ENCODE results near the gene CCDC74A. TPM values are rescaled to one million over a fixed set of nuclear protein-coding genes. Genes with fewer than 3 reads are reported as not detected.
A peak's percentile ranks its signal among the peaks of the same experiment; 100 is the strongest.

Gene CCDC74A
- total and polyA plus RNA-seq, 9 of the 15 experiments (the other 6 are each of a cell fraction or from before 2014, with no cell fraction given), result 1.1 to 38.1 (median 9.6) TPM

DNA sequence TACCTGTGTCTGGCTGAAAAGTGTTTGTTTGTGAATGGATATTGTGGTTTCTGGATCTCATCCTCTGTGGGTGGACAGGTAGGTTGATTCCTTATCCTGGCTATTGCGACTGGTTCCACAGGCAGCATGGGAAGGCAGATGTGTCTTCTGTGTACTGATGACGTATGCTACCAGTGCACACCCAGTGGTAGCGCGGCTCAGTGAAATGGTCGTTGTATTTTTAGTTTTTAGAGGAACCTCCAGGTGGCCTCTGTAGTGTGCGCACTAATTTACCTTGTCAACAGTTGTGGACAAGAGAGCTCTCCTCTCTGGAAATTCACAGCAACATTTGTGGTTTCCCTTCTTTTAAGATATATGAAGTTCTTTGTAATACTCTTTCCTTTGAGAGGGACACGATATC is 52.5 kb downstream of the CCDC74A start:
- ChIA-PET POLR2A (no interaction called here), CTCF (ENCODE audit: low intra/inter-chr PET ratio) (no interaction called here)
- ATAC-seq (peak; percentile 87), FAIRE-seq (no peak), DNase-seq (ENCODE audit: extremely low read depth in 1 of 4, low spot score in 3 of 4) (peak in 3 of 4 experiments; percentile 9 to 32 (median 10))
- Histone ChIP-seq H3K27me3 (ENCODE audit: control insufficient read depth in 2 of 2, insufficient read depth in 2 of 2, low read length in 2 of 2) (peaks cover 0 to 7% of the 10 kb centered on the region in 2 experiments; a peak in 3 of 5 replicates), H3K9me1 (ENCODE audit: control insufficient read depth, insufficient read depth, low read length) (no peaks in the 10 kb centered on the region), H3K9ac (ENCODE audit: insufficient read depth in 1 of 2, low read depth in 2 of 2, low read length in 2 of 2) (no peak overlapping the region), H3K27ac (ENCODE audit: extremely low read depth, low read depth, low read length) (no peak overlapping the region), H3K9me3 (replicated peaks; ENCODE audit: control insufficient read depth, insufficient read depth, low read depth, low read length) (no peaks in the 10 kb centered on the region), H3K36me3 (ENCODE audit: control insufficient read depth, insufficient read depth, low read length) (no peaks in the 10 kb centered on the region), H3K4me2 (ENCODE audit: insufficient read depth, low read length) (no peak overlapping the region), H3K79me2 (ENCODE audit: control insufficient read depth, insufficient read depth, low read length) (no peaks in the 10 kb centered on the region), H3K4me1 (replicated peaks in 1 of 2; ENCODE audit: control insufficient read depth in 2 of 2, insufficient read depth in 2 of 2, low read length in 2 of 2) (no peaks in the 10 kb centered on the region), H2AFZ (ENCODE audit: low read depth, low read length) (peak overlapping the region; percentile 44; the same call in 1 of the 2 replicates), H4K20me1 (replicated peaks; ENCODE audit: control insufficient read depth, insufficient read depth, low read length) (no peaks in the 10 kb centered on the region), H3K4me3 (no peak overlapping the region)
- intact Hi-C loops (cut with micrococcal nuclease) (no loop called here), in situ Hi-C loops (cut with MboI) (no loop called here)
- TF ChIP-seq FOXK1 (CRISPR knock-in tag; IDR thresholded peaks at IDR 0.05; ENCODE audit: borderline replicate concordance) (no peak), DDX20 (tag; IDR thresholded peaks at IDR 0.05; ENCODE audit: low read depth) (no peak), NFATC3 (IDR thresholded peaks at IDR 0.05) (no peak), KDM2B (CRISPR knock-in tag; IDR thresholded peaks at IDR 0.05) (no peak), DIDO1 (tag; IDR thresholded peaks at IDR 0.05; ENCODE audit: low read depth) (no peak), CREM (IDR thresholded peaks at IDR 0.05; ENCODE audit: low read depth) (peak; percentile 72)
- TF ChIP-seq, protein P1, sequence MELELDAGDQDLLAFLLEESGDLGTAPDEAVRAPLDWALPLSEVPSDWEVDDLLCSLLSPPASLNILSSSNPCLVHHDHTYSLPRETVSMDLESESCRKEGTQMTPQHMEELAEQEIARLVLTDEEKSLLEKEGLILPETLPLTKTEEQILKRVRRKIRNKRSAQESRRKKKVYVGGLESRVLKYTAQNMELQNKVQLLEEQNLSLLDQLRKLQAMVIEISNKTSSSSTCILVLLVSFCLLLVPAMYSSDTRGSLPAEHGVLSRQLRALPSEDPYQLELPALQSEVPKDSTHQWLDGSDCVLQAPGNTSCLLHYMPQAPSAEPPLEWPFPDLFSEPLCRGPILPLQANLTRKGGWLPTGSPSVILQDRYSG (tag; conservative IDR thresholded peaks at IDR 0.05; ENCODE audit: low read depth), result no peak
- TF ChIP-seq, protein P2, sequence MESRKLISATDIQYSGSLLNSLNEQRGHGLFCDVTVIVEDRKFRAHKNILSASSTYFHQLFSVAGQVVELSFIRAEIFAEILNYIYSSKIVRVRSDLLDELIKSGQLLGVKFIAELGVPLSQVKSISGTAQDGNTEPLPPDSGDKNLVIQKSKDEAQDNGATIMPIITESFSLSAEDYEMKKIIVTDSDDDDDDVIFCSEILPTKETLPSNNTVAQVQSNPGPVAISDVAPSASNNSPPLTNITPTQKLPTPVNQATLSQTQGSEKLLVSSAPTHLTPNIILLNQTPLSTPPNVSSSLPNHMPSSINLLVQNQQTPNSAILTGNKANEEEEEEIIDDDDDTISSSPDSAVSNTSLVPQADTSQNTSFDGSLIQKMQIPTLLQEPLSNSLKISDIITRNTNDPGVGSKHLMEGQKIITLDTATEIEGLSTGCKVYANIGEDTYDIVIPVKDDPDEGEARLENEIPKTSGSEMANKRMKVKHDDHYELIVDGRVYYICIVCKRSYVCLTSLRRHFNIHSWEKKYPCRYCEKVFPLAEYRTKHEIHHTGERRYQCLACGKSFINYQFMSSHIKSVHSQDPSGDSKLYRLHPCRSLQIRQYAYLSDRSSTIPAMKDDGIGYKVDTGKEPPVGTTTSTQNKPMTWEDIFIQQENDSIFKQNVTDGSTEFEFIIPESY (CRISPR knock-in tag; IDR thresholded peaks at IDR 0.05), result peak; percentile 91
- TF ChIP-seq, protein P3, sequence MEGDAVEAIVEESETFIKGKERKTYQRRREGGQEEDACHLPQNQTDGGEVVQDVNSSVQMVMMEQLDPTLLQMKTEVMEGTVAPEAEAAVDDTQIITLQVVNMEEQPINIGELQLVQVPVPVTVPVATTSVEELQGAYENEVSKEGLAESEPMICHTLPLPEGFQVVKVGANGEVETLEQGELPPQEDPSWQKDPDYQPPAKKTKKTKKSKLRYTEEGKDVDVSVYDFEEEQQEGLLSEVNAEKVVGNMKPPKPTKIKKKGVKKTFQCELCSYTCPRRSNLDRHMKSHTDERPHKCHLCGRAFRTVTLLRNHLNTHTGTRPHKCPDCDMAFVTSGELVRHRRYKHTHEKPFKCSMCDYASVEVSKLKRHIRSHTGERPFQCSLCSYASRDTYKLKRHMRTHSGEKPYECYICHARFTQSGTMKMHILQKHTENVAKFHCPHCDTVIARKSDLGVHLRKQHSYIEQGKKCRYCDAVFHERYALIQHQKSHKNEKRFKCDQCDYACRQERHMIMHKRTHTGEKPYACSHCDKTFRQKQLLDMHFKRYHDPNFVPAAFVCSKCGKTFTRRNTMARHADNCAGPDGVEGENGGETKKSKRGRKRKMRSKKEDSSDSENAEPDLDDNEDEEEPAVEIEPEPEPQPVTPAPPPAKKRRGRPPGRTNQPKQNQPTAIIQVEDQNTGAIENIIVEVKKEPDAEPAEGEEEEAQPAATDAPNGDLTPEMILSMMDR (IDR thresholded peaks at IDR 0.05 in 2 of 3, conservative IDR thresholded peaks at IDR 0.05 in 1 of 3; ENCODE audit: insufficient read depth in 2 of 3, low read depth in 1 of 3, low read length in 3 of 3), result peak in 2 of 3 experiments; percentile 23 to 42; a peak in 3 of 6 replicates
- 24% methylated on average over 7 of the region's 7 CpGs for WGBS (ENCODE audit: insufficient coverage, low coverage, missing lambda C conversion rate)
- BruUV-seq (replicated peaks), result no TSS peak

Data from K562 (cell line).